Mesenteric fat pad (tissue), 1 donor: ENCODE data around the gene IL17RB. TPM values are rescaled to one million over a fixed set of nuclear protein-coding genes. Genes with fewer than 3 reads are reported as not detected.

Source experiments
- DNase-seq: peaks from one replicate; pipeline ENCODE4 v3.0.0-alpha.2; 2020; ENCODE audit warnings: low spot score
- total RNA-seq: library from RNA; stranded (reverse); fragmentation: NEBNext Ultra II Directional; extraction: Animal tissue kit (Norgen Biotek cat#: 25700); gene quantifications from one replicate; pipeline ENCODE4 v1.2.1, GENCODE V29; 2021
- donor health status: DM: yes; HTN: yes; CAD: no.

IL17RB gene
- total RNA-seq, 1 donor from 2014 or later, result not detected

GRCh38 chr3:53828581-53828980, 17.8 kb upstream of the IL17RB start:
- no peak for DNase-seq

GRCh38 chr3:53829605-53830004, 16.8 kb upstream of the IL17RB start:
- no peak for DNase-seq

GRCh38 chr3:53830944-53831343, 15.4 kb upstream of the IL17RB start:
- peak; percentile 77 for DNase-seq

GRCh38 chr3:53833053-53833645, 13.2 kb upstream of the IL17RB start:
- DNase-seq, result no peak

GRCh38 chr3:53833700-53834099, 12.7 kb upstream of the IL17RB start:
- no peak for DNase-seq

- no peak for DNase-seq
Measured at GRCh38 chr3:53834429-53835095, 11.8 kb upstream of the IL17RB start.

- no peak for DNase-seq
Measured at GRCh38 chr3:53835257-53835656, 11.1 kb upstream of the IL17RB start.

- DNase-seq, result no peak
Measured at GRCh38 chr3:53836084-53836872, 10.1 kb upstream of the IL17RB start.

- DNase-seq, result no peak
Measured at GRCh38 chr3:53837331-53837730, 9.0 kb upstream of the IL17RB start.

- no peak for DNase-seq
Measured at GRCh38 chr3:53841296-53841695, 5.1 kb upstream of the IL17RB start.

- DNase-seq, result no peak
Measured at GRCh38 chr3:53842436-53843194, 3.8 kb upstream of the IL17RB start.

GRCh38 chr3:53843195-53844177, 2.9 kb upstream of the IL17RB start:
- no peak for DNase-seq

GRCh38 chr3:53844262-53845102, 1.9 kb upstream of the IL17RB start:
- no peak for DNase-seq

- DNase-seq, result no peak
Measured at GRCh38 chr3:53845103-53845880, 1.1 kb upstream of the IL17RB start.

GRCh38 chr3:53845881-53846133, 561 bp upstream of the IL17RB start:
- DNase-seq, result no peak

- no peak for DNase-seq
Measured at GRCh38 chr3:53846851-53847155, 435 bp downstream of the IL17RB start.

GRCh38 chr3:53849916-53850315, 3.5 kb downstream of the IL17RB start:
- DNase-seq, result no peak

GRCh38 chr3:53850895-53851294, 4.5 kb downstream of the IL17RB start:
- DNase-seq, result no peak

GRCh38 chr3:53856964-53857363, 10.6 kb downstream of the IL17RB start:
- DNase-seq, result no peak
